BLaER1 treated with 17β-estradiol and CSF1 and Interleukin-3, amounts not matched to agents 10 nM and 100 nM (cell line): ENCODE results near the gene TALDO1.
A peak's percentile ranks its signal among the peaks of the same experiment; 100 is the strongest.

Experiments
- H3K27ac ChIP-seq, 11 experiments: shearing (Covaris generic); formaldehyde crosslinking; 2 replicates each; pipeline ENCODE4 v1.8.1; 2022
- H3K27me3 ChIP-seq, 11 experiments: shearing (Covaris generic); formaldehyde crosslinking; 2 replicates each; pipeline ENCODE4 v1.8.1; 2022
- H3K36me3 ChIP-seq, 11 experiments: shearing (Covaris generic); formaldehyde crosslinking; 2 replicates each; pipeline ENCODE4 v1.8.1; 2022
- H3K4me1 ChIP-seq, 10 experiments: shearing (Covaris generic); formaldehyde crosslinking; 2 replicates each; pipeline ENCODE4 v1.8.1; 2022
- H3K4me2 ChIP-seq, 11 experiments: shearing (Covaris generic); formaldehyde crosslinking; 2 replicates each; pipeline ENCODE4 v1.8.1; 2022
- H3K4me3 ChIP-seq, 10 experiments: shearing (Covaris generic); formaldehyde crosslinking; 2 replicates each; pipeline ENCODE4 v1.8.1; 2022
- H3K9ac ChIP-seq, 11 experiments: shearing (Covaris generic); formaldehyde crosslinking; 2 replicates each; pipeline ENCODE4 v1.8.1; 2022
- H3K9me3 ChIP-seq, 11 experiments: shearing (Covaris generic); formaldehyde crosslinking; replicated peaks in 1 of 11; 2 replicates each; pipeline ENCODE4 v1.8.1; 2022
- H4K20me1 ChIP-seq, 11 experiments: shearing (Covaris generic); formaldehyde crosslinking; 2 replicates each; pipeline ENCODE4 v1.8.1; 2022
- Cebpa-rat ChIP-seq, 11 experiments: shearing (Covaris generic); IDR thresholded peaks; 2 replicates each; pipeline ENCODE4 v1.8.1; 2022

The TALDO1 gene

DNA sequence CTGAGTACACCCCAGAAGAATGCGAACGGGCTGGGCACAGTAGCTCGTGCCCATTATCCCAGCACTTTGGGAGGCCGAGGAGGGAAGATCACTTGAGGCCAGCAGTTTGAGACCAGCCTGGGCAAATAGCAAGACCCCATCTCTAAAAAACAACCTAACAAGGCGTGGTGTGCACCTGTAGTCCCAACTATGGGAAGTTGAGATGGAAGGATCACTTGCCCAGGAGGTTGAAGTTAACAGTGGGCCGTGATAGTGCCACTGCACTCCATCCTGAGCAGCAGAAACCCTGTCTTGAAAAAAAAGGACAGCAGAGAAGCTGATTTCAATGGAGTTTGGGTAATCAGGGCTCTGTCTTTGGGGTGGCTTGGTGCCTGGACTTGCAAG, 65.8 kb downstream of the TALDO1 start:
- Histone ChIP-seq H3K27ac (peak overlapping the region in 7 of 11 experiments; percentile 6 to 99 (median 33); a peak in 7 of 22 replicates), H3K27me3 (no peaks in the 10 kb centered on the region), H3K9ac (peak overlapping the region in 10 of 11 experiments; percentile 47 to 100 (median 98); a peak in 17 of 22 replicates), H3K4me3 (0 out of 20 replicates have a peak overlapping the region, but pooled peaks of 1 of the 10 experiments have one; percentile 88), H3K4me2 (peak overlapping the region in 9 of 11 experiments; percentile 88 to 99 (median 95); a peak in 12 of 22 replicates), H3K36me3 (peaks cover 38 to 64% (median 55%) of the 10 kb centered on the region in 11 experiments), H4K20me1 (peaks cover 33 to 78% (median 66%) of the 10 kb centered on the region in 11 experiments; a peak in 21 of 22 replicates), H3K4me1 (peaks cover 29 to 40% (median 38%) of the 10 kb centered on the region in 10 experiments), H3K9me3 (no peaks in the 10 kb centered on the region)
- no peak for TF ChIP-seq Cebpa-rat (IDR thresholded peaks at IDR 0.05)

DNA sequence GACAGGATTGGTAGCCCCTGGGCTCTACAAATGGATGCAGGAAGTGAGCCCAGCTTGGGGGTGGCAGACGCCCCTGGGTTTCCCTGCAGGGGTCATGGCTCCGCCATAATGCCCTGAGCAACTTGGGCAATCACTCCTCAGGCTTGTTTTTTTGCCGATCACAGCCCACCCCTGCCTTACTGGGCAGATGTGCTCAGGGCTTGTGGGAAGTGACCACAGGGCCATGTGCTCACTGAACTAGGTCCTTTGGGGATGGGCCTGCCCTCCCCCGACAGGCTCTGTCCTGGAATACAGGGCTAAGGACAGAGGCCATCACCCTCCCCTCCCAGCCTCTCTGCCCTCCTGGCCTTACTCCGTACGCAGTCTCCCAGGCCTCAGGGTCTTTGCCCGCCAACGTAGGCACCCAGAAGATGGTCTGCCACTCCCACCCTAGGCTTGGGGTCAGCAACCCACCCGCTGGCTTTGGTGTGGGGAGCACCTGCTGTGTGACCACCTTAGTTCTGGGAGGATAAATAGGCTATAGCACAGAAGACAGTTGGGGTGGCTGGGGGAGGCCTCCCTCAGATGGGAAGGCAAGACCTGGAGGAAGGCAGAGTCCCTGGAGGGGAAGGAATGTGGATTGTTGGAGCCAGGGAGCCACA, 66.3 kb downstream of the TALDO1 start:
- Histone ChIP-seq H3K4me2 (peak overlapping the region in 6 of 11 experiments; percentile 88 to 99 (median 95); a peak in 7 of 22 replicates), H3K36me3 (peaks cover 38 to 64% (median 55%) of the 10 kb centered on the region in 11 experiments), H3K27ac (peak overlapping the region in 7 of 11 experiments; percentile 6 to 99 (median 33); a peak in 6 of 22 replicates), H3K9me3 (no peaks in the 10 kb centered on the region), H3K27me3 (no peaks in the 10 kb centered on the region), H3K4me3 (no peak overlapping the region), H3K9ac (peak overlapping the region in 10 of 11 experiments; percentile 47 to 100 (median 98); a peak in 15 of 22 replicates), H4K20me1 (peaks cover 33 to 83% (median 68%) of the 10 kb centered on the region in 11 experiments; a peak in 21 of 22 replicates), H3K4me1 (peaks cover 24 to 37% (median 35%) of the 10 kb centered on the region in 10 experiments)
- TF ChIP-seq Cebpa-rat (IDR thresholded peaks at IDR 0.05) = no peak
